Caki2 (cell line): Measurements from ENCODE around the gene PABPC1L. TPM values are rescaled to one million over a fixed set of nuclear protein-coding genes. Genes with fewer than 3 reads are reported as not detected.

Experiments used
- DNase-seq: peaks from one replicate; pipeline ENCODE4 v3.0.0-alpha.2; 2015; ENCODE audit warnings: low read depth
- in situ Hi-C: cut with HindIII; loops from 2 replicates; pipeline ENCODE4 v1.10.0; 2016; ENCODE audit warnings: low sequenced_read_pairs, low pct_unique_long_range_greater_than_20kb, mixed read lengths
- total RNA-seq: library from RNA; depleted of rRNA; stranded (reverse); fragments of >200 nt; shearing (Covaris generic); gene quantifications from 2 replicates; pipeline ENCODE4 v1.2.3, GENCODE V29; 2014; ENCODE audit warnings: low replicate concordance

PABPC1L gene
- total RNA-seq, 1 experiment from 2014 or later: 10.3 TPM

DNA sequence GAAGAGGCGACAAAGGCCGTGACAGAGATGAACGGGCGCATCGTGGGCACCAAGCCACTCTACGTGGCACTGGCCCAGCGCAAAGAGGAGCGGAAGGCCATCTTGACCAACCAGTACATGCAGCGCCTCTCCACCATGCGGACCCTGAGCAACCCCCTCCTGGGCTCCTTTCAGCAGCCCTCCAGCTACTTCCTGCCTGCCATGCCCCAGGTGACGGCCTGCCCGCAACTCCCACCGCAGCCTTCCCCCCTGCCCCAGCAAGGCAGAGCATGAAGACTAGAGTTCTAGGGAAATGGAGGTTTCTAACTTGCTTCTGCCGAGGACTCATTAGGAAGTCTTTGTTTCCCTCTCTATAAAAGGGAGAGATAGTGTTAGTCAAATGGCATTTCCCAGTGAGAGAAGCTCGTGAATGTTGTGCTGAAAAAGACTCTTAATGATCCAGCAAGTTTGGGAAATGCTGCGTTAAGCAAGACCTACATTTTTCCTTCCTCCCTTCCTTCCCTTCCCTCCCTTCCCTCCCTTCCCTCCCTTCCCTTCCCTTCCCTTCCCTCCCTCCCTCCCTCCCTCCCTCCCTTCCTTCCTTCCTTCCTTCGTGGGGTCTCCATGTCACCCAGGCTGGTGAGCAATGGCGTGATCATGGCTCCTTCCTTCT, 20.8 kb downstream of the PABPC1L start:
- in situ Hi-C loops: no loop called here

DNA sequence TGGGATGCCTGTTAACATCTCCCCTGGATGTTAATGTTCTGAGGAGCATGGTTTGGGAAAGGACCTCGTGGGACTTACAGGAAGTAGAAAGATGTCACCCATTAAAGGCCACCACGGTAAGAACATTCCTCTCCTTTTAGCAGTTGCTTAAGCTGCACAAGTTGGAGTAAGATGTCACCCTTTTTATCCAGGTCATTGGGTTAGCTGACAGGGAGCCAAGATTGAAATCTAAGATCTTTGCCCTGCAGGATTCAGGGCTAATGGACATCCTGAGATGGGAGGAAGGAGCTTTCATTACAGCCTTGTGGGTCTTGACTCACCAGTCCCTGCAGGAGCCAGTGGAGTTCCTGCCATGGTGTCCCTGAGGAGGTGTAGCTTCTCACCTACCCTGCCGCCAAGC, 22.1 kb downstream of the PABPC1L start:
- no peak for DNase-seq
- in situ Hi-C loops: no loop called here

More for the DNA sequence above, 20.8 kb downstream of the PABPC1L start:
- no peak for DNase-seq

DNA sequence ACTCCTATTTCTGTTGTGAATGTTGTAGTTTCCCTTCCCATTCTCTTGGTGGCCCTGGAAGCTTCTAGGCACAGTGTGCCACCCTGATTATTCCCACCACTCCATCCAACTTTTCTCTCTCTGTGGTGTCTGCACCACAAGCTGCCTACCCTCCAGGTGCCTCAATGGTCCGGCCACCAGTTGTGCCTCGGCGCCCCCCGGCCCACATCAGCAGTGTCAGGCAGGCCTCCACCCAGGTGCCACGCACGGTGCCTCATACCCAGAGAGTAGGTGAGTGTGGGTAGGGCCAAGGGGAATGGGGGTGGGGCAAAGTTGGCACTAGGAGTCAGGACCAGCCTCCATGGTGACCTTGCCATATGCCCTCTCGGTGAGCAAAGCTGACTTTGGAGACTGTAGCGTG, 23.1 kb downstream of the PABPC1L start:
- in situ Hi-C loops: no loop called here
- no peak for DNase-seq

DNA sequence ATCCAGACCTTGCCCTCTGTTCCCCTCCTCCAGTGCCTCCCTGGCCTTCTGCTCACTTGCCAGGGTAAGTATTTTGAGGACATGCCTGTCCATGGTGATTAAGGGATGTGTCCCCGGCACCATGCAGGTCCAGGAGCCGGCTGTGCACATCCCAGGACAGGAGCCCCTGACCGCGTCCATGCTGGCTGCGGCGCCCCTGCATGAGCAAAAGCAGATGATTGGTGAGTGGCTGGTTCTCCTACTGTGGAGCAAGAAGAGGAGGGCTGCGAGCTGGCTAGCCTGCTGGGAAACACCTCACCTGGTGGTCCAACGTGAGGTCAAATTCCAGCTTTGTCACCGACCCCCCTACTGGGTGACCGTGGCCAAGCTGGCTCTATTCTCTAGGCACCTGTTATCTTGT, 26.6 kb downstream of the PABPC1L start:
- in situ Hi-C loops: no loop called here
- no peak for DNase-seq

DNA sequence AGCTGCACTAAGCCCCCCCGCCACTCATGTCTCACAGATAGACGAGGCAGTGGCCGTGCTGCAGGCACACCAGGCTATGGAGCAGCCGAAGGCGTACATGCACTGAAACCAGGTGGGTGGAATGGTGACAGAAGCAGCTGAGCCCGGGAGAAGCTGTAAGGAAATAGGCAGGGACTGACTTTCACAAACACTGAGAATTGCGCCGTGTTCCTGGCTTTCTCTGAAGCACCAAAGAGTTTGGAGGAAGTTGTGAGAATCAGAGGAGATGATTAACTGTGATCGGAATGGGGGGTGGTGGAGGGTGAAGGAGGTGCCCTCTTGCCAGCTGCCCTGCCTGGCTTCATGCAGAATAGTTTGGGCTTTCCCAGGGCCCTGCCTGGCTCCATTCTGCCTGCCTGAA, 28.8 kb downstream of the PABPC1L start:
- in situ Hi-C loops: no loop called here
- DNase-seq: no peak

DNA sequence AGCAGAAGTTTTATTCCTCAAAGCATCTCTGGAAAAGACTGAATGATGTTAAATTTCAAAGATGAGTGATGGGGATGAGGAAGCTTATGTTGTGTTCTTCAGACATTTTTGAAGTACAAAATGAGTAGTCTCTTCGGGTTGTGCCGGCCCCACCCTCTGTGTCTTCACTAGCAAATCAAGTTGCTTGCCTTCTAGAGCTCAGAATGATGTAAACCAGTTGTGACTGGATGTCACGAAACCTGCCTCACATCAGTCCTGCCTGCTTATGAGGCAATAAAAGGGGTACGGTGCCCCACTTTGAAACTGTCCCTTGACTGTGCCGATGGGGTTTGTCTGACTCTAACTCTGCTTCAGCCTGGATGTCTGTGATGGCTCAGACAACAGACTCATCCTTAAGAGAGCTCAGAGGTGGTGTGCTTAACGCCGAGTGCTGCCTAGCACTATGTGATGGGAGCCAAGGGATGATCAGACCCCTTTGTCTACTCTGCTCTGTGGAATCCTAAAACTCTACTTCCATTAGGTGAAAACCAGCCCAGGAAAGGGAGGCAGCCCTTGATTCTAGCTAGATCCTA, 31.3 kb downstream of the PABPC1L start:
- in situ Hi-C loops: no loop called here
- DNase-seq: no peak

DNA sequence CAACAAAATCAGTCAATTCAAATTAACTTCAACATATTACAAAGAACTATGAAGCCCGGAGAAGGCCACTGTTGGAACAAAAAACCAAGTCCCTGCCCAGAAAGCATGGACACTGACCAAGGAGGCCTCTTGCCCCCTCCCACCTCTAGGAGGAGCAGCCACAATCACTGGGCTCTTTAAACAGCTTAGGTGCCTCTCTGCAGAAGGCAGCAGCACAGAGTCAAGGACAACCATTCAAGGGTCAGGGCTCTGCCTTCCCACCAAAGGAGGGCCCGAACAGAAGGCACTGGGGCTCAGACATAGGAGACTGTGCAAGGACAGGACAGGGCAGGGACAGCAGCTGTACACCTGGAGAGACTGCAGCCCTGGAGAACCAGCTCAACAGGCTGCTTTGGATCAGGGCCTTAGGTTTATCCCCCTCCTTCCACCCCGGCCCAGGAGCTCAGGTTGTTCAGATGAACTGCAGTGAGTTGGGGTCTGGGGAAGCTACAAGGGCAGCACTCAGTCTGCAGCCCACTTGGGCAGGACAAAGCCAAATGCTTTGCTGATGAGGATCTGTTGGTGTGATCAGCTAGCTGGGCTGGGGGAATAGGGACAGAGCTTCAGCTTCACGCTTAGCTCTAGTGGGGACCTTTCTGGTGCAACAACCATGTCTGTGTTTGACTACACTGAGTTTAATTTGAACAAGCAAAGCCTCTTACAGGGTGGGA, 32.6 kb downstream of the PABPC1L start:
- no peak for DNase-seq
- in situ Hi-C loops: no loop called here

DNA sequence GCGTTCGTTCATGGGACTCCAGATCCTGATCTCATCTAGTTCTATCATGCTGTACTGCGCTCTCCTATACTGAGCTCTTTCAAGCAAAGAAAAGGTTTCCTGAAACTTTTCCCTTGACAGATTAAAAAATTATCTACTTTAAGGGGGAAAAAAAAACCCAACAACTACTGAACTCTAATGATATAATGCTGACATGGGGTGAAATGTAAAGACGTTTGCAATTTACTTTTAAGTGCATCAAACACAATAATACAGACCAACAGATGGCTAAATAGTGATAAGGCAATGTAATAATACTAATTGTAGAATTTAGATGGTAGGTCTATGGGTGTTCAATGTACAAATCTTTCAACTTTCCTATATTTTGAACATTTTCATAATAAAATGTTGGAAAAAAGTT, 34.0 kb downstream of the PABPC1L start:
- in situ Hi-C loops: no loop called here
- DNase-seq: no peak

DNA sequence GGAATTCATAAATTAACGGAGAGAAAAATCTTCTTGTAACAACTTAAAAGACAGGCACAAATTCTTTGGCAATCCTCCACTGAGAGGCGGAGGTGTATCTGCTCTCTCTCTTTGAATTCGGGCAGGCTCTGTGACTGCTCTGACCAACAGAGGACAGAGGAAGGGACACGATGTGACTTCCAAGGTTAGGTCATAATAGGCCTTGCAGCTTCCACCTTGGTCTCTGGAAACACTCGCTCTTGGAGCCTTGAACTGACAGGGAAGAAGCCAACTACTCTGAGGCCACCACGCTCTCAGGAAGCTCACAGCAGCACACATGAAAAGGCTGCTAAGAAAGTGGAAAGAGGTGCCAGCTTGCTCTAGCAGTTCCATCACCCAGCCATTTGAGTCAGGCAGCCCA, 35.4 kb downstream of the PABPC1L start:
- in situ Hi-C loops: no loop called here
- no peak for DNase-seq

DNA sequence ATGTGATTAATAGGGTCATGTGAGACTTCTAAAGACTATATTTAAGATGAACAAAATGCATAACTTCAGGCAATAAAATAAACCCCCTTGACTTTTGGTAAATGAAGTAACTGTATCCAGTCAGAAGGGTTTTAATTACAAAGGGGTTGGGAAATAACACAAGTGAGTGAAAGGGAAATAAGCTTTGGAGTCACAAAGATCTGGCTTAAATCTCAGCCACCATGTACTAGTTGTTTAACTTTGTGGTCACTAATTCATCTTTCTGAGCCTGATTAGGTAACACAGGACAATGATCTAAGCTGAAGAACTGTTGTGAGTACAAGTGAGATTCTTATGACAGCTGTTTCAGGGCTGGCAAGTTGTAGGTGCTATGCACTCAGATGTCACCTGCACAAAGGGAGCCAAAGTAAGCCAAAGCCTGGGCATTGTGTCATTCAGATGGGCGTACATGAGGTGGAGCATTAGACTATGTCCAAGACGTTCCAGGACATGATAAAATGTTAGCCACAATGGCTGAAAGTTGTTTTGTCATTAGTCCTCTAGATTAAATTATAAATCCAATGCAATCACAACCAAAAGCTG, 36.5 kb downstream of the PABPC1L start:
- in situ Hi-C loops: no loop called here
- no peak for DNase-seq

DNA sequence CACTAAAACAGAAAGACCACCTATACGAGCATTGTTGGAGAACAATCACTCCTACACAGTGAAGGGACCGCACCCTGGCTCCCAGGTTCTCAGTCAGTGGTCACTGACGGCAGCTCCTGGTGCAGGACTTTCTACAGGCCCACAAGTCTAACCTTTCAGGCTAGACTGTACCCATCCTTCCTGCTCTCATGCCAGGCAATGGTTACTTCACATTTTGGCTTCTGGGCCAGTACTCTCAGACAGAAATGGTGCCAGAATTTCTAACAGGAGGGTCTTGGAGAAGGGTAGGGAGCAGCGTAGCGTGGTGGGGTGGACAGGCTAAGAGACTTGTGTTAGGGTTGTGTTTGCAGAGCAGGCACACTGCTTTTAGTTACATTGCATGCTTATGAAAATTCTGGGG, 38.2 kb downstream of the PABPC1L start:
- no peak for DNase-seq
- in situ Hi-C loops: no loop called here

DNA sequence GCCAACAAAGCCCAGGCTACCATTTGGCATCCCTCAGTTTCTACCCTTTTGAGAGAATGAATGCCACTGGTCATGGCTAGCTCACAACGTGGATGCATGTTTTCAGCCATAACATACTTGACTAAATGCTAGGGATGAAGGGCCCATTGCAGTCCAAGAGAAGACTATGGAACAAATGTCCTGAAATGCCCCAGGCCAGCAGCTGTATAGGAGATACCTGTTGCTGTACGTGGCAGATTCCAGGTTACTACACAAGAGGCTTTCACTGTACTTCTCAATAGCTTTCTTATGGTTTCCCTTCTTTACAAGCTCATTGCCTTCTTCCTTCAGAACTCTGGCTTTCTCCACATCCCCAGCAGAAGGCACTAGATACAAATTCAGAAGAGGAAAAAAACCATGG, 38.7 kb downstream of the PABPC1L start:
- no peak for DNase-seq
- in situ Hi-C loops: no loop called here

DNA sequence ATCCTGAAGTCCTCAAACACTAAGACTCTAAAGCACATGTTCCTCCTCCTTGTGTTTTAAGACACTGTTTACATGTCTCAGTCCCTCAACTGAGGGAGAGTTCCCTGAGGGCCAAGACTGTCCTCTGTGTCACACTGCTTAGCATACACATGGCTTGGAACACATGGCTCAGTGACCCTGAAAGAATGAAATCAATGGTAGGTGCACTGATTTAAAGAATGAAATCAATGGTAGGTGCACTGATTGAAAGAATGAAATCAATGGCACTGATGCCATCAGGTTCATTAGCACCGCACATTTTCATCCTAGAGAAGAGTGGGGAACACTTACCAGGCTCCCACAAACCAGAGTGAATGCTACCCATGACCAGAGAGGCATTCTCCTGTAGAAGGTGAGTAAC, 40.5 kb downstream of the PABPC1L start:
- DNase-seq: no peak
- in situ Hi-C loops: no loop called here

DNA sequence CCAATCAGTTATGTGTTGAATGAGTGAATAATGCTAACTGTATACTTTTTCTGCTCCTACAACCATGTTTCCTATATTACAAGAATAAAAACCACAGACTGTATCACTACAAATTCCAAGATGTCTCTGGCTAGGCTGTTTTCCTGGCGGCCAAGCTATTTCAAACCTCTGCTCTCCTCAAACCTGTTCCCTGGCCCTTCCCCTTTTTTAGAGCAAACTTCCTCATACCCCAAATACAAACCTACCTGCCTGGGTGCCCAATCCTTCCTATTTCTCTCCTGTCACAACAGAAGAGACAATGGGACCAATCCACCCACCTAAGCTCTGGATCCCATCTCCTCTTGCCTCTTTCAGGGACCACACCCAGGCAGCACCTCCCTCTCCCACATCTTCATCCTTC, 42.9 kb downstream of the PABPC1L start:
- in situ Hi-C loops: no loop called here
- no peak for DNase-seq

DNA sequence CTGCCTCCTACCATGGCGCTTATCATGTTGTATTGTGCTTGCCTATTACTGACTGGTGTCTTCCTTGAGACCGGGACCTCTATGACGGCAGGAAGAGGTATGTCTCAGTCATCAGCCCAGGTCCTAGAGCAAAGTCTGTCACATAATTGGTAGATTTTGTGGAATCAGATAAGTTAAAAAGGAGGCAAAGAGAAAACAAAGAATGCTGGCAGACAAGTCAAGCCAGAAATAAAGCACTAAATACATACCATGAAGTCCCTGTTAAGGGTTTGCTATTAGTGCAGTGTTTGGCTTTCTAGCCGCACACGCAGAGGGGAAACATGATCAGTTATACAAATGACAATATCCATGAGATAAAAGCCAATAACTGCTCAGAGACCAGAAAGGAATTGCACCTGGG, 44.4 kb downstream of the PABPC1L start:
- no peak for DNase-seq
- in situ Hi-C loops: no loop called here

DNA sequence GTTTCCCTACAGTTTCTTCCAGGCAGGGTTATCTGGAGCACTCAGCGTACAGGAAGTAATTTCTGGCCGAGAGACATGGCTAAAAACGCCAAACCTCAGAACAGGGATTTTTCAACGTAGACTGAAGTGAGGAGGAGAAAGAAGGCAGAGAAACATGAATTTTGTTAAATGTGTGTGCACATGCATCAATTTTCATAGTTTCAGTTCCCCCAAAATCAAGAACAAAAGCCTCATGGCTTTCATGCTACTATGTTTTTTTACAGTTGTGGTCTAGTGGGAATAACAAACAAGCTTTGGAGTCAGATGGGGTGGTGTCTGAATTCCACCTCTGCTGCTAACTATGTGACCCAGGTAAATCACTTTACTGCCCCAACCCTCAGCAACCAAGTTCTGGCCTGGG, 45.4 kb downstream of the PABPC1L start:
- in situ Hi-C loops: no loop called here
- DNase-seq: no peak

DNA sequence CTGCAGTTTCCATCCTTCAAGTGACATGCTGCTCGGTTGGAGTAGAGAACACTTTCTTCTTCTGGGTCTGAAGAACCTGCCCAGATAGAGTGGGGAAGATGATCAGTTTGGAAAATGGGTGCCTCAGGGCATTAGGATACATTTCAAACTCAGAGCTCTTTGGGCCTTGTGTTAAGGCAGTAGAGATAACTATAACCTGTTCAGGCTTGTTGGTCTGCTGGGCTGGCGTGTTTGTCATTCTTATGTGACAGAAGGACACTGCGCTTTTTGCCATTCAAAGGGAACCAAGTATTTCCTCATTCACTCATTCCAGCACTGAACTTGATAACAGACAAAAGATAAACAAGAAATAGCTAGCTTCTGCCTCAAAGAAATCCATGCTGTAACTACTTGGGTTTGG, 46.5 kb downstream of the PABPC1L start:
- in situ Hi-C loops: no loop called here
- no peak for DNase-seq

DNA sequence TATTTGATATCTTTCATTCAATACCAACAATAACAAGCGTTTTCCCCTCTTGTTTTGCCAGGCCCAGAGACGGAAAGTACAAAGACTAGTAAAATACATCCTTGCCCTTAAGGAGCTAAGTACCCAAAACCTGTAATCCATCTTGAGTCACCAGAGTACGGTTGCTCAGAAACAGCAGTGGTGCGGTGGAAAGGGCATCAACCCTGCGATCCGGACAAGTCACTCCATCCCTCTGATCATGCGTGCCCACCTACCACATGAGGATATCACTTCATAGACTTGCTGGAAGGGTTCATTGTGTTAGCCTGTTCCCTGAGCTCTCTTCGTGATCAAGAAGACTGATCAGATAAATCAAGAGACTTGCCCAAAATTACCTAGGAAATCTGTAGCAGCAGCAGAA, 48.4 kb downstream of the PABPC1L start:
- DNase-seq: no peak
- in situ Hi-C loops: no loop called here

DNA sequence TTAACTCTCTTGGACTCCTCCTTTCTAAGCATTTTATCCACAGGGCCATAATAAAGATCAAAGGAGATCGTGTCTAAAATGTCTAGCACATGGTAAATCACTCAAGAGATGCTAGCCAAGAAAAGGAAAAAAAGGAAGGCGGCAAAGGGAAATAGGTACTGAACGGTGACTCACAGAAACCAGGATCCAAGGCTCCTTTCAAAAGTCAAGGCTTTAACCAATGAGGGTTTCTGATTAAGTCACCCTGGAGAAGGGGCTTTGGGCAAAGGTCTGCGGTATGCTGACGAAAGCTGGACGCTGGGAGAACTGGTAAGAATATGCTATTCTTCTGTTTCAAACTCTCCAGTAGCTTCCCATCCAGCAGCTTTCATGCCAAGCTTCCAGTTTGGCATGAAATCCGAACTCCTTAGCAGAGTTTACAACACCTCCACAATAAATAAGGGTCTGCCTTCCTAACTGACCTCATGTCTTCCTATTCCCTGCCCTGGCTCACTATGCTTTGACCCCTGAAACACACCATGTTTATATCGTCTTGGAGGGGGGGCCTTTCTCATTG, 49.3 kb downstream of the PABPC1L start:
- in situ Hi-C loops: no loop called here
- DNase-seq: no peak
